ENCODE results near the gene P4HB.

P4HB gene

DNA sequence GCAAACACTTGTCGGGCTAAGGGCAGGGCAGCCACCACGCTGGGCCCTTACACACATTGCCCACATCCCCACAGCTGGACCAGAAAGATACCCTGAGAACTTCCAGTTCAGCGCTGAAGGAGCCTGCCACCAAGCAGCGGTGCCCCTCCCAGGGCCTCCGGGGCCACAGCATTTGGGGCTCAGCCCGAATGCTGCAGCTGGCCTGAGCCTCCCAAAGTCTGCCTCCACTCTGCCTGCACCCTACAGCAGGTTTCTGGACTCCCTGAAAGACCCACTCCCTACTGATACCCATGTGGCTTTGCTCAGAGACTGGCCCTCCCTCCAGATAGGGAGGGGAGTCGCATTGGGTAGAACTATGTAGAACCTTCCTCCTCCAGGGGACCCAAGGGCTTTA lies 28.8 kb downstream of the P4HB start:
- DNase-seq (ENCODE audit: low spot score), result no peak

- no peak for DNase-seq (ENCODE audit: low spot score)
Observed at GRCh38 chr17:81829858-81830257, 30.5 kb downstream of the P4HB start.

- no peak for DNase-seq (ENCODE audit: low spot score)
Observed at GRCh38 chr17:81828656-81829055, 31.7 kb downstream of the P4HB start.

- DNase-seq (ENCODE audit: low spot score), result no peak
Observed at GRCh38 chr17:81825841-81826466, 34.4 kb downstream of the P4HB start.

- DNase-seq (ENCODE audit: low spot score), result no peak
Observed at GRCh38 chr17:81824595-81824994, 35.7 kb downstream of the P4HB start.

DNA sequence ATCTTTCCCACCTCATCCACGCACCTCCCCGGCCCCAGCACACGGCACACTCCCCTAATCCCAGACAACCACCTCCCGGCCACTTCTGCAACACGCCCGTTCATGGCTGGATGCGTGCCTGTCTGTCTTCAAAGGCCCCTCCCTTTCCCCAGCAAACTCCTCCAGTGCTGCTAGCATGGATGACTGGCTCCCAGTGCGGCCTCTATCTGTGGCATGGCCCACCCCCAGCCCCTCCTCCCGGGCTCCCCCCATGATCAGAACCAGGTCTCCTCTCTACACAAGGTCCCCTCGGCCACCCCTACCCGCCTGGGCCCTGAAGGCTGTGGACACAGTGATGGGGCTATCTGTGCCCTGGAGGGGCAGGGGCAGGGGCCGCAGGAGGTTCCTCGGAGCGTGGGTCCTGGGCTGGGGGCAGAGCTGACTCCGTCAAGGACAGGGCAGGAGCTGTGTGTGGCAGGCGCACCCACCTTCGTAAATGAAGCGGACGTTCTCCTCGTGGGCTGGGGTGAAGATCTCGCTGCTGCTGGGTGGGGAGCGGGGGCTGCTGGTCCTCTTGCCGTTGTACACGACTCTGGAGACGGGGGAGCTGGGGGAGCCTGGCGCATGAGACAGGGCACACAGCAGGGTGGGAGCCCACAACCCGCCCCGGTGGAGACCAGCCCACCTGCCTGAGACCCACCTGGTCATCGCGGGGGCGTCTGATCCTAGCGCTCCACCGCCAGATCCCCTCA lies 36.4 kb downstream of the P4HB start:
- DNase-seq (ENCODE audit: low spot score), result no peak

DNA sequence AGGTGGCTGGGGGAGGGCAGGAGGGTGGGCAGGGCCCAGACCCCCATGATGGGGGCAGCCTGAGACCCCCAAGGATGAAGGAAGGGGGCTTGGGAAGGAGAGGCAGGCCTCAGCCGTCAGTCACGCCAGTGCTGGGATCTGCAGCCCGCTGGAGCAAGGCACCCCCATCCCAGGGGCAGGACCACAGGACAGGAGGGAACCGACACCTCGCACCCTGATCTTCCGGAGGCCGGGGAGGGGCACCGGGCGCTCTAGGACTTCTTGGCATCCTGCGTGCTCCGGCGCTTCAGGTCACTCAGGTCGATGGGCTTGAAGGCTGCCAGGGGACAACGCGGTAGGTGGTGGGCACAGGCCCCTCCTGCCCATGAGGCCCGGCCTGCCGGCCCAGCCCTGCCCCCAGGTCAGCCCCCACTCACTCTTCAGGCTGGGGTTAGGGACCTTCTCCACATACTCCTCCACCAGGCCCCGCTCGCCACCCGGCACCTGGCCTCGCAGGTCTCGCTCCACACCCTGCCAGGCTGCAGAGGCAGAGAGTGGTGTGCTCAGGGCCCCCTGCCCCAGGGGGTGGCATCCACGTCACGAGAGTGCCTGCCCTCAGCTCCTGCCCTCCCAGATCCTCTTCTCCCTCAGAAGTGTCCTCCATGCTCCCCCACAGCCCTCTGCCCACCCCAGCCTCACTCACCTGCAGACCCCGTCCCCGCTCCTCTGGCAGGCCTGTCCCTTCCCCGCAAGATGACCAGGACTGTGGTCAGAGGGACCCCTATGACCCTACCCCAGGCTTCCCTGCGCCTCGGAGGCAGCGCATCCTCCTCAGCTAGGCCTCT lies 37.1 kb downstream of the P4HB start:
- no peak for DNase-seq (ENCODE audit: low spot score)

DNA sequence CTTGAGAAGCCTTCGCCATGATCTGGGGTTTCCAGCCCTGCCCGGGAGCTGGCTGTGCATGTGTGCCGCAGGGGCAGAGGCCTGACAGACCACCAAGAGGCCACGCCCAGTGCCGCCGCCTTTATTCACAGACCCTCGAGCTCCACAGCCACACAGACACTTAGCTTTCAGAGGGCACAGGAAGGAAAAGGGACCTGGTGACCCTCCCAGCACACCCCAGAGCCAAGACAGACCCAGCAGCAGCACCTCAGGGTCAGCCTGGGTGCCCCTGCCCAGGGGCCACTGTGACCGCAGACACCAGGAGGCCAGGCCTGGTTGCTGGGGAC lies 38.1 kb downstream of the P4HB start:
- DNase-seq (ENCODE audit: low spot score), result no peak

DNA sequence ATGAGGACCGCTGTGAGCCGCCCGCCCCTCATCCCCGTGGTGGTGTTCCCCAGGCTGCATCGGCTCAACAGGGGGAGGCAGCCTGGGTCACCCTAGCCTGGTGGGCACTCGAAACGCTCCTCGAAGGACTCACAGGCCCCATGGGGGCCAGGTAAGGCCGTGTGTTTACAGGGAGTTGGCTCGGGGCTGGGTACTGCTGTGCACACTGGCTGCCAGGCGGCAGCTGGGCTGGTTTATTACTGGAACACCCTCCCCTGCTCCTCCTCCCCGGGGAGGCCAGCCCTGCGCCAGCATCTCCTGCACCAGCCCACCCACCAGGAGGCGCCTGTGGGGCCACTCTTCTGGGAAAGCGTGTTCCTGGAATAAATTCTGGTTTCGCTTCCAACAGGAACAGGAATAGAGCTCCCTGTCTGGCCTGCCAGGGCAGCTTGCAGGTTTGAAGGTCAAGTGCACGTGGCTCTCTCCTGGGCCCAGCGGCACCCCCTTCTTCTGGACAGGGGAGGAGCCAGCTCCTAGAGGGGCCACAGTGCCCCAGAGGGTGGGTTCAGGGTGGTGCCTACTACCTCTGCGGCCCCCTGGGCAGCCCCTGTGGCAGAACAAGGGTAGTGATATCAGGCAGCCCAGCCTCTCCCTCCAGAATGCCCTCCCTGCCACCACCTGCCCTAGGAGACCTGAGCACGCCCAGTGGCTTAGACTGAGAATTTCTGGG lies 38.6 kb downstream of the P4HB start:
- DNase-seq (ENCODE audit: low spot score), result peak; percentile 99

DNA sequence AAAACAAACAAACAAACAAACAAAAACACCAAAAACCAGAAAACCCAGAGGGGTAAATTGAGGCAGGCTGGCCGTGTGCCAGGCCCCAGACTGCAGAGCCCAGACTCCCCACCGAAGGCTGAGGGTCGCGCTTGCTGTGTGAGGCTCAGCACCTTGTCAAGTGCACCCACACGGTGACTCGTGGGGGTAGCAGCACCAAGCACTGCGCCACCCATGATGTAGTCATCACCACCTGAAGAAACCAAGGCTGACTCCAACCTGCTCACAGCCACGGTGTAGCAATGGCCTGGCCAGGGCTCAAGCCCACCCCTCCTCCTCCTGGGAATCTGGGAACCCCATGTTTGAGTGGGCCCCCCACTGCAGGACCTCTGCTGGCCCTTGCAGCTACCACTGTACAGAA lies 39.2 kb downstream of the P4HB start:
- no peak for DNase-seq (ENCODE audit: low spot score)

DNA sequence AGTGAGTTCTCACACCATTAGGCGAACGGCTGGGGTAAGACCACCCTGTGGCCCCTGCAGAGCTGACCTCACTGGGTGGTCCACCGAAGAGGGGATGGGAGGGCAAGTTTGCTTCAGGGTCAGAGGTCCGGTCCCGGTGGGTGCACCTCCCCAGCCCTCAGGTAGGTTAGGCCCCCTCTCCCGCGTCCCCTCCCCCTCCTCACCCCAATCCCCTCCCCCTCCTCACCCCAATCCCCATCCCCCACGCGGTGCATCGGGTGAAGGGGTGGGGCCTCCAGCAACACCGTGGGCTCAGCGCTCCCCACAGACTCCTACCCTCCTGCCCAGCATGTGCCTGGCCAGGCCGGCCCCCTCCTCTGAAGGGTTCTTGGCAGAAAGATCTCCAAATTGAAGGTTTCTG lies 40.6 kb downstream of the P4HB start:
- DNase-seq (ENCODE audit: low spot score), result no peak

- no peak for DNase-seq (ENCODE audit: low spot score)
Observed at GRCh38 chr17:81817758-81818147, 42.6 kb downstream of the P4HB start.

DNA sequence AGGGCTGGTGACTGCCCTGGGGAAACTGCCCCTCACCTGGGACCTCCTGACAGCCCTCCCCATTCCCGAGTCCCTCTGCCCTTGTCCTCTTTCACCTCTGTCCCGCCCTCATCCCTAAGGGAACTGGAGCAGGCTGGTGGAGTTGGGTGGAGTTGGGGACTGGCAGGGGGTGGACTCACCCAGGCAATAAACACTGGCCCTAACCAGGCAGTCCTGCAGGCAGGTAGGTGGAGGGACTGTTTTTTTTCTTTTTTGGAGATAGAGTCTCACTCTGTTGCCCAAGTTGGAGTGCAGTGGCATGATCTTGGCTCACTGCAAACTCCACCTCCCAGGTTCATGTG lies 44.7 kb downstream of the P4HB start:
- no peak for DNase-seq (ENCODE audit: low spot score)

DNA sequence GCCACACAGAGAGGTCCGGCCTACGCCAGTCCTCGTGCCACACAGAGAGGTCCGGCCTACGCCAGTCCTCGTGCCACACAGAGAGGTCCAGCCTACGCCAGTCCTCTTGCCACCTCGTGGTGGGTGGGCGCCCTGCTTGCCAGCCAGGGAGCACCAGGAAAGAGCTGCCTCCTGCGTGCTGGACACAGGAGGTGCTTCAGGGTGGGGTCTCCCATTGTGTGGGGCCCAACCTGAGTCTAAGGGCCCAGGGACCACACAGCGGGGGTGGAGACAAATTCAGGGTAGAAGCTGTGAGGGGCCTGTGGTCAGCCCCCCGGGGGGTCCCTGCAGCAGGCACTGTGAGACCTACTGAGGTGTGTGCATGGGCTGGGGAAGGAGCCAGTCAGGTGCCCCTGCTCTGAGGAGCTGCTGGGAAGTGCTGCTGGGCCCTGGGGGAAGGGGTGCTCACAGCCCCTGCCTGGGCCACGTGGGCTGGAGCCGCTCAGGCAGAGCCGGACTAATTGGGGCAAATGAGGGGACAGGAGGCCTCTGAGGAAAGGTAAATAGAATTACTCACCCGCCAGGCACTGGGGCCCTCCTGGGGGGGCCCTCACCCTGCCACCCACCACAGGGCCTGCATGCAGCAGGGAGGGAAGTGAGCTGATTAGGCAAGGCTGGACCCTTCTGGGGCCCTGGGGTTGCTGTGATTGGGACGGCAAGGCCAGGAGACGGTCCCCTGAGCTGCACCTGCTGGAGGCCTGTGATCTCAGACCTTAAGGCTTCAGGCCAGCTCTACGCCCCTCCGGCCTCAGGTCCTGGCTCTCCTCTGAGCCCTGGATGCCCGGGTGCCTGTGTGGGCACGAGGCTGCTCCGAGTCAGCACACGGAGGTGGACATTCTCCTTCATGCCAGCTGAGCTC lies 45.3 kb downstream of the P4HB start:
- no peak for DNase-seq (ENCODE audit: low spot score)

GRCh38 chr17:81813861-81814683 lies 46.3 kb downstream of the P4HB start:
- no peak for DNase-seq (ENCODE audit: low spot score)

DNA sequence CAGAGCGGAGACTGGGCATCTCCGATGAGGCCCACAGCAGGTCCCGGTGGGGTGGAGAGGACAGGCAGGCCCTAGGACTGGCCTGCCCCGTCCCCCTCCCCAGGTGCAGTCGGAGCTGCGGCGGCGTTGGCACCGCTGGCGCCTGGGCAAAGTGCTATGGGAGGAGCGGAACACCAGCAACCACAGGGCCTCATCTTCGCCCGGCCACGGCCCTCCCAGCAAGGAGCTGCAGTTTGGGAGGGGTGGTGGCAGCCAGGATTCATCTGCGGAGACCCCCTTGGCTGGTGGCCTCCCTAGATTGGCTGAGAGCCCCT lies 47.0 kb downstream of the P4HB start:
- no peak for DNase-seq (ENCODE audit: low spot score)

GRCh38 chr17:81812571-81813370 lies 47.6 kb downstream of the P4HB start:
- no peak for DNase-seq (ENCODE audit: low spot score)

DNA sequence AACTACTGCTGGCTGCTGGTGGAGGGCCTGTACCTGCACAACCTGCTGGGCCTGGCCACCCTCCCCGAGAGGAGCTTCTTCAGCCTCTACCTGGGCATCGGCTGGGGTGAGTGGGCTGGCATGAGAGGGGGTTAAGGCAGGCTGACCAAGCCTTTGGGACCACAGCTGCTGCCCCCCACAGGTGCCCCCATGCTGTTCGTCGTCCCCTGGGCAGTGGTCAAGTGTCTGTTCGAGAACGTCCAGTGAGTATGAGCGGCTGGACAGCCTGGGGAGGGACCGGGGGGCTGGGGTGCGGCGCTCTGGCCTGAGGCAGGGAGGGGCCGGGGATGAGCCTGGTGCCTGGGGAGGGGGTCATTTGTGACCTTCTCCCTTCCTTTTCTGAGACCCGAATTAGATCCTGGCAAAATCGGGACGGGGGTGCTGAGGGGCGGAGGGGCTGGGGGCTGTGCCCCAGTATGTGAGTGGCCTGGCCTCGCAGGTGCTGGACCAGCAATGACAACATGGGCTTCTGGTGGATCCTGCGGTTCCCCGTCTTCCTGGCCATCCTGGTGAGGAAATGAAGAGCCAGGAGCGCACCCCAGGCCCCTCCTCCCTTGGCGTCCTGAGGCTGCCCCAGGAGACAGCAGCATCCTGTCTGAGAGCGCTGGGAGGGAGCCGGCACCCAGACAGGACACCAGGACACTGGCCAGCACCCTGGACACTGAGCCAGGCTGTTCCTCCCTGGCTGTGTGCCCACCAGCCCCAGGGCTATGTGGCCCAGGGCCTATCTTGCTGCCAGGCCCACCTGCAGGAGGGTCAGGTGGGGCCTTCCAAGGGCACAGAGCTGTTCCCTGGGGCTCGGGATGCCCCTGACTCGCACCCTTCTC lies 48.4 kb downstream of the P4HB start:
- no peak for DNase-seq (ENCODE audit: low spot score)
